Liver (tissue), 9 donors: ENCODE data around the gene TRAK2. TPM values are rescaled to one million over a fixed set of nuclear protein-coding genes. Genes with fewer than 3 reads are reported as not detected.

ENCODE experiments used
- DNase-seq: peaks from one replicate; pipeline ENCODE4 v3.0.0-alpha.2; 2017; ENCODE audit warnings: low spot score
- H3K27ac ChIP-seq, 2 donors: one replicate each; pipeline ENCODE4 v1.7.0; 2013; ENCODE audit warnings: inconsistent platforms in 2 of 2, low read length in 2 of 2, control low read depth in 1 of 2, low read depth in 1 of 2, mild to moderate bottlenecking in 1 of 2
- H3K27me3 ChIP-seq, 4 donors: one replicate each; pipeline versions ENCODE4 v1.6.1 to v1.7.0; 2013; ENCODE audit warnings: low read length in 3 of 4, inconsistent platforms in 1 of 4, mild to moderate bottlenecking in 1 of 4, moderate library complexity in 1 of 4; ENCODE audit not compliant: control insufficient read depth in 4 of 4, insufficient read depth in 4 of 4
- H3K36me3 ChIP-seq, 4 donors: one replicate each; pipeline versions ENCODE4 v1.6.1 to v1.7.0; 2013; ENCODE audit warnings: low read length in 3 of 4, mild to moderate bottlenecking in 3 of 4, low read depth in 1 of 4, moderate library complexity in 1 of 4; ENCODE audit not compliant: control insufficient read depth in 4 of 4, insufficient read depth in 3 of 4
- H3K4me1 ChIP-seq, 4 donors: one replicate each; pipeline versions ENCODE4 v1.6.1 to v1.7.0; 2013; ENCODE audit warnings: low read length in 3 of 4, mild to moderate bottlenecking in 3 of 4, moderate library complexity in 1 of 4; ENCODE audit not compliant: control insufficient read depth in 4 of 4, insufficient read depth in 4 of 4
- H3K4me3 ChIP-seq, 3 donors: one replicate each; pipeline versions ENCODE4 v1.6.1 to v1.7.0; 2013; ENCODE audit warnings: low read length in 3 of 3, control low read depth in 1 of 3, low read depth in 1 of 3, mild to moderate bottlenecking in 1 of 3
- H3K9ac ChIP-seq, 2 donors: one replicate each; pipeline ENCODE4 v1.7.0; 2013; ENCODE audit warnings: low read length in 2 of 2, mild to moderate bottlenecking in 2 of 2, moderate library complexity in 2 of 2, control low read depth in 1 of 2, low read depth in 1 of 2
- H3K9me3 ChIP-seq, 4 donors: one replicate each; pipeline versions ENCODE4 v1.6.1 to v1.7.0; 2013; ENCODE audit warnings: low read length in 3 of 4; ENCODE audit not compliant: control insufficient read depth in 4 of 4
- ATF3 ChIP-seq: IDR thresholded peaks from 2 replicates; pipeline ENCODE4 v1.6.1; 2016; ENCODE audit warnings: antibody characterized with exemption
- CTCF ChIP-seq: fragments of 150-350 bp; IDR thresholded peaks from 2 replicates; pipeline ENCODE4 v1.5.1; 2017; ENCODE audit warnings: improper control_type of control experiment, low read depth, low read length; ENCODE audit not compliant: missing input control
- FOXA2 ChIP-seq: IDR thresholded peaks from 2 replicates; pipeline ENCODE4 v1.6.1; 2016; ENCODE audit warnings: antibody characterized with exemption
- GABPA ChIP-seq, 2 donors: IDR thresholded peaks in 1 of 2; conservative IDR thresholded peaks in 1 of 2; 2 replicates each; pipeline ENCODE4 v1.6.1; 2016; ENCODE audit warnings: antibody characterized with exemption in 2 of 2, mild to moderate bottlenecking in 1 of 2, moderate library complexity in 1 of 2
- HNF4A ChIP-seq, 2 donors: conservative IDR thresholded peaks; 2 replicates each; pipeline ENCODE4 v1.6.1; 2016; ENCODE audit warnings: antibody characterized with exemption in 2 of 2, mild to moderate bottlenecking in 2 of 2
- JUND ChIP-seq, 2 donors: IDR thresholded peaks; 2 replicates each; pipeline ENCODE4 v1.6.1; 2016; ENCODE audit warnings: antibody characterized with exemption in 2 of 2
- NR2F2 ChIP-seq: IDR thresholded peaks from 2 replicates; pipeline ENCODE4 v1.6.1; 2016; ENCODE audit warnings: antibody characterized with exemption
- RAD21 ChIP-seq, 2 donors: IDR thresholded peaks; 2 replicates each; pipeline ENCODE4 v1.6.1; 2016; ENCODE audit warnings: antibody characterized with exemption in 2 of 2, mild to moderate bottlenecking in 2 of 2
- REST ChIP-seq: IDR thresholded peaks from 2 replicates; pipeline ENCODE4 v1.6.1; 2016; ENCODE audit warnings: antibody characterized with exemption, mild to moderate bottlenecking
- ZBTB33 ChIP-seq: IDR thresholded peaks from 2 replicates; pipeline ENCODE4 v1.6.1; 2016; ENCODE audit warnings: antibody characterized with exemption
- WGBS: extraction: QIAGEN DNeasy Blood & Tissue Kit; methylation state at CpG from one replicate; pipeline ENCODE4 v1.1.7; 2013; 5-methylcytosine and 5-hydroxymethylcytosine counted together
- polyA plus RNA-seq, 2 donors: library from polyadenylated mRNA; stranded (reverse) in 1 of 2; unstranded in 1 of 2; fragments of 200-250 nt in 1 of 2; fragments of >200 nt in 1 of 2; fragmentation: Nextera tagmentation in 1 of 2; extraction: Ambion mirVana in 1 of 2; gene quantifications; one replicate each; pipeline versions ENCODE4 v1.2.1 to v1.2.3, GENCODE V29; 2013 to 2015
- total RNA-seq, 2 donors: library from RNA; depleted of rRNA; stranded (reverse); fragments of >200 nt; gene quantifications; one replicate each; pipeline ENCODE4 v1.2.3, GENCODE V29; 2014
- donor health status: healthy.
- donor health status: healthy.
- donor health status: healthy.
- donor health status: healthy.
- donor health status: healthy.

The TRAK2 gene
- total and polyA plus RNA-seq, 4 donors = 6.1 to 207 (median 12.4) TPM

GRCh38 chr2:201378496-201379397 lies 72.5 kb downstream of the TRAK2 start:
- WGBS = 90% methylated on average over 5 of the region's 5 CpGs
- Histone ChIP-seq H3K9me3 (no peaks in the 10 kb centered on the region), H3K4me3 (no peak overlapping the region), H3K36me3 (peaks cover 2 to 18% (median 13%) of the 10 kb centered on the region in 4 donors), H3K27me3 (no peaks in the 10 kb centered on the region), H3K4me1 (no peaks in the 10 kb centered on the region), H3K9ac (no peak overlapping the region), H3K27ac (no peak overlapping the region)
- no peak for DNase-seq
- no peak for TF ChIP-seq GABPA (IDR thresholded peaks at IDR 0.05 in 1 of 2, conservative IDR thresholded peaks at IDR 0.05 in 1 of 2)
- TF ChIP-seq HNF4A (conservative IDR thresholded peaks at IDR 0.05) = no peak

- Histone ChIP-seq H3K4me1 (no peaks in the 10 kb centered on the region), H3K27ac (no peak overlapping the region), H3K27me3 (no peaks in the 10 kb centered on the region), H3K36me3 (peaks cover 0 to 16% (median 11%) of the 10 kb centered on the region in 4 donors), H3K4me3 (no peak overlapping the region), H3K9ac (no peak overlapping the region), H3K9me3 (no peaks in the 10 kb centered on the region)
- TF ChIP-seq REST = no peak
- TF ChIP-seq ATF3 = no peak
- TF ChIP-seq RAD21 (IDR thresholded peaks at IDR 0.05) = no peak
- no peak for TF ChIP-seq FOXA2
- no peak for TF ChIP-seq CTCF
- TF ChIP-seq NR2F2 = no peak
- TF ChIP-seq ZBTB33 = no peak
- no peak for TF ChIP-seq JUND (IDR thresholded peaks at IDR 0.05)
- 96% methylated on average over 3 of the region's 3 CpGs for WGBS
- DNase-seq = no peak
Observed at GRCh38 chr2:201377218-201377617, 74.0 kb downstream of the TRAK2 start.
